C4-2B (cell line): ENCODE results near the gene ZNF524.

Source experiments
- H3K27ac ChIP-seq: fragments of 450-650 bp; 2 replicates; pipeline ENCODE4 v1.5.1; 2017
- CTCF ChIP-seq: fragments of 450-650 bp; conservative IDR thresholded peaks from 2 replicates; pipeline ENCODE4 v1.5.1; 2017; ENCODE audit warnings: mild to moderate bottlenecking
- ZFX ChIP-seq: fragments of 450-650 bp; IDR thresholded peaks from 2 replicates; pipeline ENCODE4 v1.6.1; 2017

Gene ZNF524

GRCh38 chr19:55624109-55625003 is 24.3 kb downstream of the ZNF524 start, which contains the start of gene ZNF784:
ZNF784 (minus strand) TSS chr19:55624566; CDS start chr19:55624561, 5 bp downstream.
- TF ChIP-seq ZFX, result no peak
- no peak for TF ChIP-seq CTCF
- H3K27ac ChIP-seq, result peak within 1 kb of the TSS; percentile 72

GRCh38 chr19:55625004-55625326 is 24.9 kb downstream of the ZNF524 start:
- H3K27ac ChIP-seq, result peak overlapping the region; percentile 72

GRCh38 chr19:55626350-55626749 is 26.3 kb downstream of the ZNF524 start:
- TF ChIP-seq CTCF (no peak), ZFX (no peak)
- no peak overlapping the region for H3K27ac ChIP-seq

More at GRCh38 chr19:55625004-55625326, 24.9 kb downstream of the ZNF524 start:
- TF ChIP-seq CTCF (no peak), ZFX (no peak)

GRCh38 chr19:55632463-55632834 is 32.4 kb downstream of the ZNF524 start:
- no peak overlapping the region for H3K27ac ChIP-seq
- no peak for TF ChIP-seq ZFX
- TF ChIP-seq CTCF, result peak; percentile 86

- TF ChIP-seq ZFX, result no peak
- no peak for TF ChIP-seq CTCF
- no peak overlapping the region for H3K27ac ChIP-seq
These were observed 33.8 kb downstream of the ZNF524 start for GRCh38 chr19:55633861-55634260.

GRCh38 chr19:55635334-55635717 is 35.2 kb downstream of the ZNF524 start:
- H3K27ac ChIP-seq, result peak overlapping the region; percentile 90
- no peak for TF ChIP-seq ZFX
- no peak for TF ChIP-seq CTCF

- TF ChIP-seq ZFX (no peak), CTCF (no peak)
- peak overlapping the region; percentile 90 for H3K27ac ChIP-seq
These were observed 35.9 kb downstream of the ZNF524 start for GRCh38 chr19:55635856-55636440.
